Smooth muscle cell (in vitro differentiated cells): ENCODE measurements around the gene SUV39H1. TPM values are rescaled to one million over a fixed set of nuclear protein-coding genes. Genes with fewer than 3 reads are reported as not detected.

Source experiments
- DNase-seq: peaks from one replicate; lab custom pipeline; 2025; ENCODE audit not compliant: unreplicated experiment; lab: John Stamatoyannopoulos, UW
- H2AFZ ChIP-seq: fragments of 200-600 bp; sonication (generic); 2 replicates; pipeline ENCODE4 v1.6.0; 2016; ENCODE audit warnings: antibody characterized with exemption, low read depth, mild to moderate bottlenecking
- H3F3A ChIP-seq: fragments of 200-600 bp; sonication (generic); 2 replicates; pipeline ENCODE4 v1.6.0; 2017; ENCODE audit warnings: antibody characterized with exemption, low read depth
- H3K27ac ChIP-seq: fragments of 200-600 bp; sonication (generic); 2 replicates; pipeline ENCODE4 v1.5.1; 2016; ENCODE audit warnings: low read depth, mild to moderate bottlenecking
- H3K27me3 ChIP-seq: fragments of 200-600 bp; sonication (generic); 2 replicates; pipeline ENCODE4 v1.6.1; 2016; ENCODE audit warnings: low read depth, mild to moderate bottlenecking
- H3K36me3 ChIP-seq: fragments of 200-600 bp; sonication (generic); 2 replicates; pipeline ENCODE4 v1.5.1; 2016; ENCODE audit warnings: low read depth
- H3K4me1 ChIP-seq: fragments of 200-600 bp; sonication (generic); 2 replicates; pipeline ENCODE4 v1.5.1; 2016; ENCODE audit warnings: low read depth
- H3K4me2 ChIP-seq: fragments of 200-600 bp; sonication (generic); 2 replicates; pipeline ENCODE4 v1.6.0; 2016; ENCODE audit warnings: mild to moderate bottlenecking
- H3K4me3 ChIP-seq: fragments of 200-600 bp; sonication (generic); 2 replicates; pipeline ENCODE4 v1.5.1; 2016; ENCODE audit warnings: mild to moderate bottlenecking
- H3K79me2 ChIP-seq: fragments of 200-600 bp; sonication (generic); 2 replicates; pipeline ENCODE4 v1.6.0; 2016; ENCODE audit warnings: low read depth, mild to moderate bottlenecking
- H3K9ac ChIP-seq: fragments of 200-600 bp; sonication (generic); 2 replicates; pipeline ENCODE4 v1.6.0; 2016; ENCODE audit warnings: low read depth
- H3K9me3 ChIP-seq: fragments of 200-600 bp; sonication (generic); replicated peaks from 2 replicates; pipeline ENCODE4 v1.5.1; 2016; ENCODE audit warnings: low read depth
- H4K20me1 ChIP-seq: fragments of 200-600 bp; sonication (generic); 2 replicates; pipeline ENCODE4 v1.6.0; 2016; ENCODE audit warnings: low read depth
- WGBS: methylation state at CpG from one replicate; pipeline ENCODE4 v1.1.7; 2016; ENCODE audit warnings: low lambda C conversion rate; 5-methylcytosine and 5-hydroxymethylcytosine counted together
- polyA plus RNA-seq: library from polyadenylated mRNA; unstranded; fragments of >200 nt; fragmentation: Nextera tagmentation; extraction: Ambion mirVana; gene quantifications from 2 replicates; pipeline ENCODE4 v1.2.1, GENCODE V29; 2016
- total RNA-seq: library from RNA; depleted of rRNA; stranded (reverse); fragments of >200 nt; gene quantifications from 2 replicates; pipeline ENCODE4 v1.2.3, GENCODE V29; 2014
- TF ChIP-seq, protein P1 (sequence below): fragments of 200-600 bp; sonication (generic); IDR thresholded peaks from 2 replicates; pipeline ENCODE4 v1.5.1; 2017; ENCODE audit warnings: borderline replicate concordance, mild to moderate bottlenecking, antibody characterized with exemption; ENCODE audit not compliant: insufficient read depth, poor library complexity, severe bottlenecking

SUV39H1 gene
- total and polyA plus RNA-seq, 2 experiments from 2014 or later, result 2.7 to 7.7 TPM

DNA sequence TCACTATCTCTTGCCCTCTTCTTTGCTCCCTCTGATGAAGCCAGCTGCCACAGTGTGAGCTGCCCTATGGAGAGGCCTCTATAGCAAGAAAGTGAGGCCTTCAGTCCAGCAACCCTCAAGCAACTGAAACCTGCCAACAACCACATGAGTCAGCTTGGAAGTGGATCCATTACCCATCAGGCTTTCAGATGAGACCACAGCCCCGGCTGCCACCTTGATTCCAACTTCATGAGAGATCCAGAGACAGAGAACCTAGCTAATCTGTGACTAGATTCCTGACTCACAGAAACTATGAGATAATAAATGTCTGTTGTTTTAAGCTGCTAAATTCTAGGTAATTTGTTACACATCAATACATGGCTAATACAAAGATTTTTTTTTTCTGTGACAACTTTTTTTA lies 33.3 kb upstream of the SUV39H1 start:
- H3K27me3 ChIP-seq, result no peaks in the 10 kb centered on the region
- H3K9ac ChIP-seq, result no peak overlapping the region
- H2AFZ ChIP-seq, result no peak overlapping the region
- no peak overlapping the region for H3K27ac ChIP-seq
- no peaks in the 10 kb centered on the region for H3K36me3 ChIP-seq
- H3K9me3 ChIP-seq, result no peaks in the 10 kb centered on the region
- no peaks in the 10 kb centered on the region for H3K79me2 ChIP-seq
- TF ChIP-seq, protein P1, sequence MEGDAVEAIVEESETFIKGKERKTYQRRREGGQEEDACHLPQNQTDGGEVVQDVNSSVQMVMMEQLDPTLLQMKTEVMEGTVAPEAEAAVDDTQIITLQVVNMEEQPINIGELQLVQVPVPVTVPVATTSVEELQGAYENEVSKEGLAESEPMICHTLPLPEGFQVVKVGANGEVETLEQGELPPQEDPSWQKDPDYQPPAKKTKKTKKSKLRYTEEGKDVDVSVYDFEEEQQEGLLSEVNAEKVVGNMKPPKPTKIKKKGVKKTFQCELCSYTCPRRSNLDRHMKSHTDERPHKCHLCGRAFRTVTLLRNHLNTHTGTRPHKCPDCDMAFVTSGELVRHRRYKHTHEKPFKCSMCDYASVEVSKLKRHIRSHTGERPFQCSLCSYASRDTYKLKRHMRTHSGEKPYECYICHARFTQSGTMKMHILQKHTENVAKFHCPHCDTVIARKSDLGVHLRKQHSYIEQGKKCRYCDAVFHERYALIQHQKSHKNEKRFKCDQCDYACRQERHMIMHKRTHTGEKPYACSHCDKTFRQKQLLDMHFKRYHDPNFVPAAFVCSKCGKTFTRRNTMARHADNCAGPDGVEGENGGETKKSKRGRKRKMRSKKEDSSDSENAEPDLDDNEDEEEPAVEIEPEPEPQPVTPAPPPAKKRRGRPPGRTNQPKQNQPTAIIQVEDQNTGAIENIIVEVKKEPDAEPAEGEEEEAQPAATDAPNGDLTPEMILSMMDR, result no peak
- DNase-seq, result no peak
- no peaks in the 10 kb centered on the region for H4K20me1 ChIP-seq
- 87% methylated on average over 1 of the region's 1 CpG for WGBS
- no peak overlapping the region for H3K4me2 ChIP-seq
- no peaks in the 10 kb centered on the region for H3F3A ChIP-seq
- no peaks in the 10 kb centered on the region for H3K4me1 ChIP-seq
- H3K4me3 ChIP-seq, result no peak overlapping the region

DNA sequence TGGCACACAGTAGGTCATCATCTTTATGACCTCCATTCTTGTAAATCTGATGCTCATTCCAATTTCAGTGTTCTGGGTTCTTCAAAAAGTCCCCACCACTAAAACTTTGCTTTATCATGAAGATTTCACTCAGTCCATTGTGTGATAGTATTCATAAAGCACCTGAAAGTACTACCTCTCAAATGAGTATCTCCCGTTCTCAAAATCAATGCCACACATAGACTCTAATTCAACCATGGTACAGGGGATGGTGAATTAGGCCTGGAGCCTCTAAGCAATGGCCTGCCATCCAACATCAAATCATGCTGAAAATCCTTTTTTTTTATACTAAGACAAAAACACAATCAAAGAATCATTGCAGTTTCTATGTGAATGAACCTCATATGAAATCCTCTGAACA lies 32.4 kb upstream of the SUV39H1 start:
- no peaks in the 10 kb centered on the region for H3K27me3 ChIP-seq
- no peak overlapping the region for H3K4me2 ChIP-seq
- no peaks in the 10 kb centered on the region for H3F3A ChIP-seq
- no peak for DNase-seq
- H4K20me1 ChIP-seq, result no peaks in the 10 kb centered on the region
- no peaks in the 10 kb centered on the region for H3K79me2 ChIP-seq
- H3K4me3 ChIP-seq, result no peak overlapping the region
- WGBS, result 78% methylated on average over 1 of the region's 1 CpG
- TF ChIP-seq, protein P1, result no peak
- H3K36me3 ChIP-seq, result no peaks in the 10 kb centered on the region
- no peak overlapping the region for H3K9ac ChIP-seq
- H3K27ac ChIP-seq, result no peak overlapping the region
- H3K9me3 ChIP-seq, result no peaks in the 10 kb centered on the region
- H3K4me1 ChIP-seq, result no peaks in the 10 kb centered on the region
- no peak overlapping the region for H2AFZ ChIP-seq

DNA sequence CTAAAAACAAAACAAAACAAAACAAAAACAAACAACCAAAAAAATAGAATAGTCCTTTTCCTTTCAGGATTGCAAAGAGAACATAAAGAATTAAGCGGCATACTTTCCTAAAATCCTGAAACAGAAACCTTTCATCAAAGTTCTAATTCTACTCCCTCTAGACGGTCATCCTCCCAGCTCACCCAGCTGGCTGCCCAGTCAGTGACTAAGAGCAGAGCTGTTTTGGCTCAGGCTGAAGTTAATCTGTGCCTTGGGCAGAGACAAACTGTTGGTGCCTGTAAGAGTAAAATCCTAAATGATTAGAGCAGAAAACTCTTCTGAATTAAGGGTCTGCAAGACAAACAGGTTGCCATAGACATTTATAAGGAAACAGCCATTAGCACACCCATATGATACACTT lies 30.5 kb upstream of the SUV39H1 start:
- DNase-seq, result no peak
- H3K27ac ChIP-seq, result no peak overlapping the region
- no peaks in the 10 kb centered on the region for H3K4me1 ChIP-seq
- H3F3A ChIP-seq, result no peaks in the 10 kb centered on the region
- H3K9me3 ChIP-seq, result no peaks in the 10 kb centered on the region
- TF ChIP-seq, protein P1, result no peak
- no peak overlapping the region for H3K4me3 ChIP-seq
- H3K27me3 ChIP-seq, result no peaks in the 10 kb centered on the region
- 73% methylated on average over 2 of the region's 2 CpGs for WGBS
- no peak overlapping the region for H3K4me2 ChIP-seq
- no peaks in the 10 kb centered on the region for H4K20me1 ChIP-seq
- no peaks in the 10 kb centered on the region for H3K36me3 ChIP-seq
- H3K9ac ChIP-seq, result no peak overlapping the region
- H2AFZ ChIP-seq, result no peak overlapping the region
- no peaks in the 10 kb centered on the region for H3K79me2 ChIP-seq

DNA sequence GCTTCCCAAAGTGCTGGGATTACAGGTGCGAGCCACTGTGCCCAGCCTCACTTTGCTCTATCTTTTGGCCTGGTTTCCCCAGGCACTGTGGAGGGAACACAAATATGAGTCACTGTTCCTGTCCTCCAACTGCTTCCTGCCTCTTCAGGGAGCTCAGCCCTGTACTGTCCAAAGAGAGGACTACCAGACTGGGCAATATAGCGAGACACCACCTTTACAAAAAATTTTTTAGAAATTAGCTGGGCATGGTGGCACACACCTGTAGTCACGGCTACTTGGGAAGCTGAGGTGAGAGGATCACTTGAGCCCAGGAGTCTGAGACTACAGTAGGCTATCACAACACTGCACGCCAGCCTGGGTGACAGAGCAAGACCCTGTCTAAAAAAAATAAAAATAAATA lies 29.9 kb upstream of the SUV39H1 start:
- Histone ChIP-seq H3F3A (no peaks in the 10 kb centered on the region), H3K9me3 (no peaks in the 10 kb centered on the region), H2AFZ (no peak overlapping the region), H3K79me2 (no peaks in the 10 kb centered on the region), H3K4me3 (no peak overlapping the region), H3K9ac (no peak overlapping the region), H4K20me1 (no peaks in the 10 kb centered on the region), H3K27ac (no peak overlapping the region), H3K4me2 (no peak overlapping the region), H3K4me1 (no peaks in the 10 kb centered on the region), H3K27me3 (no peaks in the 10 kb centered on the region), H3K36me3 (no peaks in the 10 kb centered on the region)
- 81% methylated on average over 4 of the region's 4 CpGs for WGBS
- DNase-seq, result no peak
- TF ChIP-seq, protein P1, result no peak
